Measurements from ENCODE around the gene AK2. TPM values are rescaled to one million over a fixed set of nuclear protein-coding genes. Genes with fewer than 3 reads are reported as not detected.

AK2 gene
- total RNA-seq, 1 experiment from 2014 or later = 213 TPM

GRCh38 chr1:32984090-32984454 is 52.6 kb downstream of the AK2 start:
- Histone ChIP-seq H3K79me2 (ENCODE audit: low read length) (no peaks in the 10 kb centered on the region), H3K27me3 (ENCODE audit: low read length) (no peaks in the 10 kb centered on the region), H3K4me1 (ENCODE audit: insufficient read depth, low read length) (peaks cover 28% of the 10 kb centered on the region), H3K9me3 (ENCODE audit: low read length) (no peaks in the 10 kb centered on the region), H4K20me1 (ENCODE audit: low read length) (no peaks in the 10 kb centered on the region), H3K4me3 (ENCODE audit: low read length) (no peak overlapping the region), H3K9me2 (replicated peaks; ENCODE audit: low read length) (no peaks in the 10 kb centered on the region), H3K36me3 (ENCODE audit: low read depth, low read length) (no peaks in the 10 kb centered on the region), H2AFZ (ENCODE audit: low read length) (no peak overlapping the region), H3K4me2 (ENCODE audit: low read length) (no peak overlapping the region), H3F3A (ENCODE audit: low read length, unreplicated experiment) (peaks cover 4% of the 10 kb centered on the region), H3K27ac (ENCODE audit: low read length) (no peak overlapping the region), H3K9ac (ENCODE audit: low read length) (no peak overlapping the region)
- CTCF ChIA-PET = no interaction called here
- POLR2A ChIA-PET (ENCODE audit: unreplicated experiment) = no interaction called here
- BruUV-seq (replicated peaks) = no TSS peak
- ATAC-seq = no peak
- DNase-seq = no peak
- TF ChIP-seq CTCF (conservative IDR thresholded peaks at IDR 0.05; ENCODE audit: low read depth, low read length) (no peak), EZH2phosphoT487 (IDR thresholded peaks at IDR 0.05; ENCODE audit: borderline replicate concordance, low read length) (no peak), EZH2 (IDR thresholded peaks at IDR 0.05; ENCODE audit: low read length, unreplicated experiment) (no peak)
- intact Hi-C loops (cut with micrococcal nuclease) = no loop called here

GRCh38 chr1:32983020-32983419 is 53.7 kb downstream of the AK2 start:
- no TSS peak for BruUV-seq (replicated peaks)
- H3K27me3 ChIP-seq (ENCODE audit: low read length) = no peaks in the 10 kb centered on the region
- no peak overlapping the region for H3K4me3 ChIP-seq (ENCODE audit: low read length)
- no peak overlapping the region for H2AFZ ChIP-seq (ENCODE audit: low read length)
- no peaks in the 10 kb centered on the region for H3K9me2 ChIP-seq (replicated peaks; ENCODE audit: low read length)
- TF ChIP-seq EZH2 (IDR thresholded peaks at IDR 0.05; ENCODE audit: low read length, unreplicated experiment) = no peak
- TF ChIP-seq CTCF (conservative IDR thresholded peaks at IDR 0.05; ENCODE audit: low read depth, low read length) = no peak
- TF ChIP-seq EZH2phosphoT487 (IDR thresholded peaks at IDR 0.05; ENCODE audit: borderline replicate concordance, low read length) = no peak
- H3K9ac ChIP-seq (ENCODE audit: low read length) = no peak overlapping the region
- ATAC-seq (no peak), DNase-seq (no peak)
- no peak overlapping the region for H3K4me2 ChIP-seq (ENCODE audit: low read length)
- H4K20me1 ChIP-seq (ENCODE audit: low read length) = no peaks in the 10 kb centered on the region
- no peaks in the 10 kb centered on the region for H3F3A ChIP-seq (ENCODE audit: low read length, unreplicated experiment)
- H3K4me1 ChIP-seq (ENCODE audit: insufficient read depth, low read length) = peaks cover 18% of the 10 kb centered on the region
- H3K27ac ChIP-seq (ENCODE audit: low read length) = no peak overlapping the region
- CTCF ChIA-PET = no interaction called here
- H3K79me2 ChIP-seq (ENCODE audit: low read length) = no peaks in the 10 kb centered on the region
- POLR2A ChIA-PET (ENCODE audit: unreplicated experiment) = no interaction called here
- H3K9me3 ChIP-seq (ENCODE audit: low read length) = no peaks in the 10 kb centered on the region
- intact Hi-C loops (cut with micrococcal nuclease) = no loop called here
- no peaks in the 10 kb centered on the region for H3K36me3 ChIP-seq (ENCODE audit: low read depth, low read length)

GRCh38 chr1:32981003-32981901 is 55.4 kb downstream of the AK2 start:
- Histone ChIP-seq H3K27ac (ENCODE audit: low read length) (peak overlapping the region; percentile 93), H3K9me2 (replicated peaks; ENCODE audit: low read length) (no peaks in the 10 kb centered on the region), H3K9me3 (ENCODE audit: low read length) (no peaks in the 10 kb centered on the region), H3K27me3 (ENCODE audit: low read length) (no peaks in the 10 kb centered on the region), H3K4me2 (ENCODE audit: low read length) (peak overlapping the region; percentile 69), H2AFZ (ENCODE audit: low read length) (no peak overlapping the region), H3K4me3 (ENCODE audit: low read length) (peak overlapping the region; percentile 20; the same call in 1 of the 2 replicates), H3K9ac (ENCODE audit: low read length) (peak overlapping the region; percentile 64), H4K20me1 (ENCODE audit: low read length) (no peaks in the 10 kb centered on the region), H3K79me2 (ENCODE audit: low read length) (no peaks in the 10 kb centered on the region), H3K36me3 (ENCODE audit: low read depth, low read length) (no peaks in the 10 kb centered on the region), H3F3A (ENCODE audit: low read length, unreplicated experiment) (no peaks in the 10 kb centered on the region), H3K4me1 (ENCODE audit: insufficient read depth, low read length) (peaks cover 17% of the 10 kb centered on the region)
- BruUV-seq (replicated peaks) = TSS peak; percentile 100
- POLR2A ChIA-PET (ENCODE audit: unreplicated experiment) = interaction anchor here (0.6 to 0.9 kb wide), 5 partner anchors 11 to 28 kb away, joined by 3 to 20 read pairs (median 4); partner anchors contain the start of gene RNF19B
- CTCF ChIA-PET = interaction anchor here (0.5 to 0.9 kb wide), 4 partner anchors 15 to 69 kb away, joined by 3 read pairs; no protein-coding TSS in a partner anchor
- peak; percentile 99 for ATAC-seq
- intact Hi-C loops (cut with micrococcal nuclease) = loop anchor here (1.0 to 2.0 kb wide), 4 partner anchors 8 to 28 kb away; partner anchors contain the start of gene RNF19B
- DNase-seq = peak; percentile 96
- TF ChIP-seq EZH2phosphoT487 (IDR thresholded peaks at IDR 0.05; ENCODE audit: borderline replicate concordance, low read length) = no peak
- TF ChIP-seq CTCF (conservative IDR thresholded peaks at IDR 0.05; ENCODE audit: low read depth, low read length) = no peak
- no peak for TF ChIP-seq EZH2 (IDR thresholded peaks at IDR 0.05; ENCODE audit: low read length, unreplicated experiment)

Measured in PC-3 (cell line).